GM21360 (cell line): Measurements from ENCODE around the gene PTPN20.
"Not testable (repeated sequence)": the region's sequence is repeated elsewhere in the genome, so short reads cannot be mapped to it uniquely, and the experiment has no call there.

Experiments
- ATAC-seq: cut with Tn5 transposase; IDR thresholded peaks from one replicate; pipeline ENCODE4 v1.9.1; 2021; ENCODE audit warnings: mild to moderate bottlenecking, moderate library complexity; ENCODE audit not compliant: unreplicated experiment

The PTPN20 gene

GRCh38 chr10:46911144-46911876, at the start of gene PTPN20:
PTPN20 (plus strand) TSS chr10:46911428; CDS start chr10:46932500, 21,072 bp downstream.
- not testable (repeated sequence) for ATAC-seq

- not testable (repeated sequence) for ATAC-seq
These were observed 41.5 kb upstream of the PTPN20 start for GRCh38 chr10:46869716-46870115.

GRCh38 chr10:46871583-46871982, 39.6 kb upstream of the PTPN20 start:
- ATAC-seq: not testable (repeated sequence)

- ATAC-seq: not testable (repeated sequence)
These were observed 35.9 kb upstream of the PTPN20 start for GRCh38 chr10:46875304-46875703.

- not testable (repeated sequence) for ATAC-seq
These were observed 34.5 kb upstream of the PTPN20 start for GRCh38 chr10:46876773-46877172.

GRCh38 chr10:46878761-46879160, 32.5 kb upstream of the PTPN20 start:
- not testable (repeated sequence) for ATAC-seq

GRCh38 chr10:46890813-46891611, 20.2 kb upstream of the PTPN20 start:
- not testable (repeated sequence) for ATAC-seq

GRCh38 chr10:46896762-46897692, 14.2 kb upstream of the PTPN20 start:
- ATAC-seq: not testable (repeated sequence)

GRCh38 chr10:46901247-46901646, 10.0 kb upstream of the PTPN20 start:
- not testable (repeated sequence) for ATAC-seq

- ATAC-seq: not testable (repeated sequence)
These were observed 7.4 kb upstream of the PTPN20 start for GRCh38 chr10:46903874-46904273.

- ATAC-seq: not testable (repeated sequence)
These were observed 4.9 kb upstream of the PTPN20 start for GRCh38 chr10:46906359-46906758.

GRCh38 chr10:46907185-46908117, 3.8 kb upstream of the PTPN20 start:
- not testable (repeated sequence) for ATAC-seq

GRCh38 chr10:46922498-46922897, 11.3 kb downstream of the PTPN20 start:
- ATAC-seq: not testable (repeated sequence)

GRCh38 chr10:46925156-46925555, 13.9 kb downstream of the PTPN20 start:
- ATAC-seq: not testable (repeated sequence)

- not testable (repeated sequence) for ATAC-seq
These were observed 14.6 kb downstream of the PTPN20 start for GRCh38 chr10:46925853-46926252.

- ATAC-seq: not testable (repeated sequence)
These were observed 17.6 kb downstream of the PTPN20 start for GRCh38 chr10:46928810-46929209.

GRCh38 chr10:46932383-46932782, 21.2 kb downstream of the PTPN20 start:
- ATAC-seq: not testable (repeated sequence)

GRCh38 chr10:46941091-46941490, 29.9 kb downstream of the PTPN20 start:
- ATAC-seq: not testable (repeated sequence)

- not testable (repeated sequence) for ATAC-seq
These were observed 37.7 kb downstream of the PTPN20 start for GRCh38 chr10:46948687-46949518.
